Activated T-cell treated with anti-CD3 and anti-CD28 coated beads, Interleukin-2, amount 50 U/mL, for 48 hours (primary cell): ENCODE data around the gene RIPPLY3.

ENCODE experiments used
- DNase-seq, 2 experiments: peaks; one replicate each; pipeline ENCODE4 v3.0.0-alpha.2; 2020

Gene RIPPLY3

DNA sequence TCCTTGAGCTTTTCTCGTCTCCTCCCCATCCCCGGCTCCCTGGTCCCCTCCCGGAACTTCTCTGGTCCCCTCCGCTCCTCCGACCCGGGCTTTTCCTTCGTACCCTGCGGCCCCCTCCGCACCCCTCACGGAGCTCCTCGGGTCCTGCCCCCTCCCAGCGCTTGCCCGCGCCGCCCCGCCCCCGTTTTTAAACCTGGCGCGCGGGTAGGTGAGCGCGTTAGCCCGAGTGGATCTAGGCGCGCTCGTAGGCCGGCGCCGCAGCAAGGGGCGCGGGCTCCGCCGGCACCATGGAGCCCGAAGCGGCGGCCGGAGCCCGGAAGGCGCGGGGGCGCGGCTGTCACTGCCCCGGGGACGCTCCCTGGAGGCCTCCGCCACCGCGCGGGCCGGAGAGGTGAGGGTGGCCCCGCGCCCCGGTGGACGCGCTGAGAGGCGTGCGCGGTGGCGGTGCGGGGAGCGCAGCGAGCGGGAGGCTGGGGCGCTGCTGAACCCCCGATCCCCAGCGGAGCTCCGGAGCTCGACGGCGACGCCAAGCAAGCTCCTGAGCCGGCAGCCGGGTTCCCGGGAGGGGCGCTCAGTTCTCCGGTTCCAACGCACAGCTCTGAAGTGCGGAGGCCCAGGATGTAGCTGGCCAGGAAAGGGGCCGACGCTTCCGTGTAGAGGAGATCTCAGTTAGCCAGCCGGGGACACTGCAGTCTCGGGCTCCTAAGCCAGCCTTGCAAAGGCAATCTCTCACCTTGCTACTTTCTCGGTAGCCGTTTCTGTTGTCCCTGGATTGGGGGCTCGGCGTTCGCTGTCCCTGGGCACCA, at the start of gene RIPPLY3:
TSS of gene RIPPLY3 (plus strand) at position 217 of the 806 bp plus-strand sequence. CDS start at position 288, 71 bp downstream.
- peak; percentile 39 to 48 for DNase-seq

GRCh38 chr21:36959020-36959835, 47.3 kb upstream of the RIPPLY3 start:
- no peak for DNase-seq

GRCh38 chr21:36960676-36961284, 45.7 kb upstream of the RIPPLY3 start:
- no peak for DNase-seq

DNA sequence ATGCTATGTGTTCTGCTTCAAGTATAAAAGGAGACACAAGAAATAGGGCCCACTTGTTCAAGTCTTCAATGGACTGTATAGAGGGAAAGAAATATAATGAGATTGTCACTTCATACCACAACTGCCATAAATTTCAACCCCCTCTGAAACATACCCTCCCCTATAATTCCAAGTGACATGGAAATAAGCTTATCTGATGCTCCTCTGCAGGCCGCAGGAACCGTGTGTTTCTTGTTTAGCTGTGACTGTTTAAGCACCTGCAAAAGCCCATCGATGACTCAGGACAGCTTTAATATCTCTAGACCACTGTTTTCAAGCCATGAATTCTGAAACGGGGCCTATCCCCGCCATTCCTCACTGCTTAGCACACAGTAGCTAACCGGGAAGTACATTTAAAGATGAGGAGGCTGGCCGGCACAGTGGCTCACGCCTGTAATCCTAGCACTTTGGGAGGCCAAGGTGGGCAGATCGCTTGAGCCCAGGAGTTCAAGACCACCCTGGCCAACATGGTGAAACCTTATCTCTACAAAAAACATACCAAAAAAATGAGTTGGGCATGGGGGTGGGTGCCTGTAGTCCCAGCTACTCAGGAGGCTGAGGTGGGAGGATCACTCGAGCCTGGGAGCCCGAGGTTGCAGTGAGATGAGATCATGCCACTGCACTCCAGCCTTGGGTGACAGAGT, 44.3 kb upstream of the RIPPLY3 start:
- no peak for DNase-seq

DNA sequence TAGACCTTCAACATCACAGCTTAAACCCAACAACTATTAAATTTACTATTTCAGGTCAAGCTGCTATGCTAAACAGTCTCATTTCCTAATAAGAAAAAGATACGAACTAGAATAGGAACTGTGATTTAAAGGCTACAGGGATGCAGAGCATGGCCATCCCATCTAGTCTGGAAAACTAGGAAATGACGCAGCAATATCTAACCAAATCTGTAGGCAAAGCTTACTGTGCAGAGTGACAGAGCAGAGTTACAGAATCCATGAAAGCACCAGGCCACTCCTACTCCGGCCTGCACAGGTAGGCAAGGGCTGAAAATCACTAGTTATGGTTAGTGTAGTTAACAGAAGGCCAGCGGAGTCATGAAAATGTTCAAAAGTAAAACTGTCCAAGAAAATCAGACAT, 42.1 kb upstream of the RIPPLY3 start:
- DNase-seq: no peak

DNA sequence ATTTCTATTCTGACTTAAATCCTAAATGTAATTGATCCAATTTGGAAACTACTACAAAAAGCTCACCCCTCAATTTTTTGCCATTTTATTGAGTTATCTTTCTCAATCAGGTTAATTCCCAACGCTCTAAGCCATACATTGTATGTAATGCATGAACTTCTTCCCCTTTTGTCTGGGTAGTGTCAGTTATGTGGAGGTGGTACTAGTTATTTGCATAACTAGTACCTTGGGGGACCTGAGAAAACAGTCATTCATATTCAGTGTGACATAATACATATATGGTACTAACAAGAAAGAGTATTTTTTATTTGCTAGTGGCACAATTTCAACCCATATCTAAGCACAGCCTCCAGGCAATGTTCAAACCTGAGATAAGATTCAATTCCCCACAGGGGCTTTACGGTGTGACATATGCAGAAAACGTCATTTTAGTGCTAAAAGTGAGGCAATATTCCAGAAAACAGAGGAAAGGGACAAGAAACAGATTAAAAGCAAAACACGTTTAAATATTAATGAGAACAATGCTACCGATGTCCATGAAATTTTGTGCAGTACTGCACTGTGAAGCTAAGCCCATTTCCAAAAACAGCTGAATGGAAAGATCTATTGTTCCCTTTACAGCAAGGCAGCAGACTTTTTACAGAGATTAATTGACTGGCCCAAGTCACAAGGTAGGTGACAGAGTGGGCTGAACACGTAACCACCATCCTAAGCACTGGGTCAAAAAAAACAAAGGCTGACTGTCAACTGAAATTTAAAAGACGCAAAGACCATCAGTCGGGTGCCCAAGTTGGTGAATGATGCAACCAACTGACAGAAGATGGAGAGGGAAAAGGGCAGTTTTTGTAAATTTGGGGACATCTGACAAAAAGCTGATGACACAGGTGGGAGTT, 41.4 kb upstream of the RIPPLY3 start:
- DNase-seq: no peak

- no peak for DNase-seq
Measured at GRCh38 chr21:36965720-36966065, 40.8 kb upstream of the RIPPLY3 start.

DNA sequence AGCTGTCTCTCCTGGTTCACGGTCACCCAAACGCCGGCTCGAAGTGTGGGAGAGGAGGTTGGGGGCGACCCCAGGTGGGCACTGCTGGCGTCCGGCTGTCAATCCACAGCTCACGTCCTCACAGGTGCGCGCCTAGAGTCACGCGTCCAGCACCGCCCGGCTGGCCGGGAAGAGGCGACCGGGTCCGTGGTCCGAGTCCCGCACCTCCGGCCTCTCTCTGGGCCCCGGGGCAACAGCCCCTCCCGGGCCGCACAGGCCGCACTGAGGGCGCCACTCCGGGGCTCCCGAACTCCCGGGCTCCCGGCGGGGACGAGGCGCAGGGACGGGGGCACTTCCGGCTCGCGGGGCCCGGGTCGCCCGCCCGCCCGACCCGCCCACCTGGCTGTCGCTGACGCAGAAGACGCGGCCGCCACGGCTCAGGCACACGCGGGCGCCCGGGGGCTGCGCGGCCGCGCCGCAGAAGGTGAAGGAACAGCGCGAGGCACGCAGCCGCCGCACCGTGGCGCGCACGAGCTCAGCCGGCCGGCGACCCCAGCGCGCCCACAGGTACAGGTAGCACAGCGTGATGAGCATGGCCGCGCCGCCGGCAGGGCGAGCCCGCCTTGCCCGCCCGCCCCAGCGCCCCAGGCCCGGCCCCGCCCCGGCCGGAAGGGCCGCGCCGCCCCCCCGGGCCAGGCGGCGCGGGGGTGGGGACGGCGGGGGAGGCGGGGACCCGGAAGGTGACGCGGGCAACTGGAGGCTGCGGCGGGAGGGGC, 40.3 kb upstream of the RIPPLY3 start, which contains the start of gene HLCS:
TSS of gene HLCS (minus strand) at position 604 of the 755 bp plus-strand sequence. CDS start at position 573, 31 bp downstream.
- peak; percentile 75 to 82 for DNase-seq

GRCh38 chr21:36966821-36967768, 39.4 kb upstream of the RIPPLY3 start:
- no peak for DNase-seq

DNA sequence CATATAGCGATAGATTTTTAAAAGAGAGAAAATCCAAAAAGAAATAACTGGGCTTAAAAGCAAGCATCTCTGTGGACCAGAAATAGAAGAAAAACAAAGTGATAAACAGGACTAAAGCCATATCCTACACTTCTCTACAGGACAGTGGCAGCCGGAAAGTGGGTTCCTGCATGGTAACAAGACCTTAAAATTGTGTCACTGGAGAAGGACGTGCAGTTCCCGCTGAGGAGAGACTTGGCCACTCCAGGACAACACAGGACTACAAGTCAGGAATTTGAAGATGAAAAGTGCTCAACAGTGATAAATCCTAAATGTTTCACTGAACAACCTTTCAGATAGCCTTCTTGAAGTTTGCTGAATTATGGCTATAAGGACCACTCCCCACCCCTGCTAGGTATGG, 38.1 kb upstream of the RIPPLY3 start:
- DNase-seq: no peak

- DNase-seq: no peak
Measured at GRCh38 chr21:36968976-36969375, 37.5 kb upstream of the RIPPLY3 start.

DNA sequence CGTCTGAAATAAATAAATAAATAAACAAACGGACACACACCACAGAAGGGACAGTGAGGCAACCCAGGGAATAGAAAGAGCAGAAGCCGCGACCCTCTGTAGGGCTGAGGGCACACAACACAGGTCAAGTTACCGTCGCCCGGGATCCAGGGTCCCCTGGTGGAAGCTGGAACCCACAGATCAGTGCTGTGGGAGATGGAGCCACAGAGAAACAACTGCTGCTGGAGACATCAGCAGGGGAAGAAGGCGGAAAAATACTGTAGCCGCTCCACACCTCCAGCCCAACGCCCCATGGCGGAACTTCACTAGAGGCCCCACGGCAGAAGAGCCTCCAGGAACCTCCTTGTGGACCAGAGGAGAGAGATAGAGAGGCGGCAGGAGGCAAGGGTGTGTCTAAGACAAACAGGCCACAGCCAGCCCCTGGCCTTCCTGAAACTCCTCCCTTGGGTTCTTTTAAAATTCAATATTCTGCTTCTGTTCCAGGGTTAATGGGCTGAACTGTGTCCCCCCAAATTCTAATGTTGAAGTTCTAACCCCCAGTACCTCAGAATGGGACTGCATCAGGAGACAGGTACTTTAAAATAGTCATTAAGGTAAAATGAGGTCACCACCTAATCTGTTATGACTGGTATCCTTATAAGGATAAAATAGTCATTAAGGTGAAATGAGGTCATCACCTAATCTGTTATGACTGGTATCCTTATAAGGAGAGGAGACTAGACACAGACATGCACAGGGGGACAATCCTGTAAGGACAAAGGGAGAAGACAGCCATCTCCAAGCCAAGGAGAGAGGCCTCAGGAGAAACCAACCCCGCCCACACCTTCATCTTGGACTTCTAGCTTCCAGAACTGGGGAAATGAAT, 32.3 kb upstream of the RIPPLY3 start:
- DNase-seq: no peak

- DNase-seq: no peak
Measured at GRCh38 chr21:36974851-36975192, 31.7 kb upstream of the RIPPLY3 start.

DNA sequence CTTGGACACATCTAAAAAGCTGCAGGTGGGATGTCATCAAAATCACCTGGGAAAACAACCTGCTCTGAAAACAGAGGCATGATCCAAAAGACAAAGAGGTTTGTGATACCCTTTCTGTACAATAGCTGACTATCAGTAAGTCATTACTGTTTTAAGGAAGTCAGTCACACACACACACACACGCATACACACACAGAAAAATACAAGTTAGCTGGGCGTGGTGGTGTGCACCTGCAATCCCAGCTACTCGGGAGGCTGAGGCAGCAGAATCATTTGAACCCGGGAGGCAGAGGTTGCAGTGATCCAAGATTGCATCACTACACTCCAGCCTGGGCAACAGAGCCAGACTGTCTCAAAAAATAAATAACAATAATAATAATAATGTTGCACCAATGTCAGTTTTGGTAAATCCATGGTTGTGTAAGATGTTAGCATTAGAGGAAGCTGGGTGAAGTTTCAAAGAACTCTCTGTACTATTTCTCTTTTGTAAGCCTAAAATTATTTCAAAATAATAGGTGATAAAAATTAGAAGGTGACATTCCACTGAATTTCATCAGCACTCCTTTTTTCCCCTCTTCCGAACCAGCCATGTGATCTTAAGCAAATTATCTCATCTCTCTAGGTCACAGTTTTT, 30.2 kb upstream of the RIPPLY3 start:
- DNase-seq: no peak

DNA sequence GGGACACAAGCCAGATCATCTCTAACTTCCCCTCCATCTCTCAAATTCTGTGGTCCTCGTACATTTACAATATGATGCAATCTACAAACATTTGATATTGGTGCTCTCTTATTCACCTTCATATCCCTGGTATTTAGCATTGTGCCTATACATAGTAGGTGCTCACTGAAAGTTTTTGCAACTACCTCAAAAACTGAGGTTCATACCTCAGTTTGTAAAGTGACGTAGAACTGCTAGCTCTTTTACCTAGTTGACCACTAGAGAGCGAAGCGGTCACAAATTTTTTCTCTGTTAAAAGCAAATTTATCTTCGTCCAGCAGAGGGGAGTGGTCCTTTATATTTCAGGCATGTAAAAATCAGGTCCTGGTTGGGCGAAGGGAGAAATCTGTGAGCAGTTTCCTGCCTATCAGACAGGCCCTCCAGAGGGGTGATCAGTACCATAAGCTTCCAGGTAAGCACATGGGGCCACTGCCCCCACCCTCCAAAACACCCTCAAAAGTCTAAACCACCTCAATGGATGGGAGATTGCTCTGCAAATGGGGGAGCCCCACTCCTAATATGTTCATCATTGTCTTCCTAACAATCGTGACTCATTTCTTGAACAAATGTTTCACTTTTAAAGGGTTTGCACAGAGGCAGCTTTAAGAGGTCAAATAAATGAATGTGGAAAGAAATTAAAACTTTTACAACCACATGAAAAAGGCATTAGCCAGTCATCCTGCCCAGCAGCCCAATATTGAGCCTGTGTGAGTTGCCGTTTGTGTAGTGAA, 29.4 kb upstream of the RIPPLY3 start:
- peak; percentile 50 to 54 for DNase-seq

- peak in 1 of 2 experiments; percentile 35 for DNase-seq
Measured at GRCh38 chr21:36980280-36981048, 26.0 kb upstream of the RIPPLY3 start.

- no peak for DNase-seq
Measured at GRCh38 chr21:36981049-36981391, 25.5 kb upstream of the RIPPLY3 start.
